B cell (primary cell): ENCODE data around the gene GOLGA6L10. TPM values are rescaled to one million over a fixed set of nuclear protein-coding genes. Genes with fewer than 3 reads are reported as not detected.
"Not testable (repeated sequence)": the region's sequence is repeated elsewhere in the genome, so short reads cannot be mapped to it uniquely, and the experiment has no call there.

Experiments used
- ATAC-seq: fragments of 200-7000 bp; cut with Tn5 transposase; one replicate; pipeline ENCODE4 v1.10.0; 2021; ENCODE audit warnings: low read depth, mild to moderate bottlenecking, moderate number of reproducible peaks, moderate library complexity
- CTCF ChIA-PET: fragments of 350-600 bp; sonication (Branson Sonifier 250); formaldehyde crosslinking; loops from one replicate; lab custom pipeline; 2021; ENCODE audit warnings: antibody characterized with exemption, inconsistent platforms; lab: Charles Lee
- POLR2A ChIA-PET: fragments of 350-600 bp; sonication (Branson Sonifier 250); formaldehyde crosslinking; loops from one replicate; lab custom pipeline; 2021; ENCODE audit warnings: antibody characterized with exemption; lab: Charles Lee
- DNase-seq: peaks from one replicate; pipeline ENCODE4 v3.0.0; 2013
- H2AFZ ChIP-seq: 2 replicates; pipeline ENCODE4 v1.6.1; 2012; ENCODE audit warnings: mild to moderate bottlenecking, low read depth, low read length; ENCODE audit not compliant: insufficient read depth, poor library complexity, severe bottlenecking
- H3K27ac ChIP-seq, 2 donors: 1 replicate in 1 of 2; 2 replicates in 1 of 2; pipeline ENCODE4 v1.5.1; 2012 to 2013; ENCODE audit warnings: low read length in 2 of 2, mild to moderate bottlenecking in 2 of 2, moderate library complexity in 1 of 2
- H3K27me3 ChIP-seq, 4 experiments: fragments of 200-600 bp in 1 of 4; sonication (generic) in 1 of 4; replicated peaks in 1 of 4; 1 replicate in 2 of 4; 2 replicates in 2 of 4; pipeline versions ENCODE4 v1.6.1 to v1.7.0; 2013 to 2016; ENCODE audit warnings: low read length in 3 of 4, mild to moderate bottlenecking in 2 of 4, mixed read lengths in 1 of 4, moderate library complexity in 1 of 4; ENCODE audit not compliant: insufficient read depth in 4 of 4, control insufficient read depth in 3 of 4; ENCODE audit errors: control extremely low read depth in 1 of 4
- H3K36me3 ChIP-seq, 2 experiments: replicated peaks in 1 of 2; 1 replicate in 1 of 2; 2 replicates in 1 of 2; pipeline versions ENCODE4 v1.6.1 to v1.7.1; 2013; ENCODE audit warnings: low read length in 1 of 2; ENCODE audit not compliant: insufficient read depth in 2 of 2, control insufficient read depth in 1 of 2; ENCODE audit errors: control extremely low read depth in 1 of 2, extremely low read depth in 1 of 2
- H3K4me1 ChIP-seq, 2 donors: fragments of 200-600 bp in 1 of 2; sonication (generic) in 1 of 2; 1 replicate in 1 of 2; 2 replicates in 1 of 2; pipeline versions ENCODE4 v1.5.1 to v1.6.1; 2013 to 2017; ENCODE audit warnings: low read length in 2 of 2; ENCODE audit not compliant: control insufficient read depth in 2 of 2, insufficient read depth in 2 of 2
- H3K4me2 ChIP-seq: replicated peaks from 2 replicates; pipeline ENCODE3; 2012; ENCODE audit warnings: mild to moderate bottlenecking, low read depth, low read length; ENCODE audit not compliant: poor library complexity, severe bottlenecking
- H3K4me3 ChIP-seq, 5 experiments: fragments of 200-600 bp in 1 of 5; sonication (generic) in 1 of 5; 1 replicate in 3 of 5; 2 replicates in 2 of 5; pipeline versions ENCODE4 v1.5.1 to v1.7.0; 2011 to 2016; ENCODE audit warnings: low read length in 4 of 5, mild to moderate bottlenecking in 4 of 5, low read depth in 2 of 5, control low read depth in 1 of 5, moderate library complexity in 1 of 5; ENCODE audit not compliant: insufficient read depth in 1 of 5; ENCODE audit errors: control extremely low read depth in 1 of 5, extremely low read depth in 1 of 5
- H3K79me2 ChIP-seq: fragments of 200-600 bp; sonication (generic); one replicate; pipeline ENCODE4 v1.6.0; 2016; ENCODE audit warnings: low read length; ENCODE audit not compliant: control insufficient read depth, insufficient read depth
- H3K9ac ChIP-seq: fragments of 200-600 bp; sonication (generic); 2 replicates; pipeline ENCODE4 v1.6.1; 2017; ENCODE audit warnings: mild to moderate bottlenecking, low read length, moderate library complexity
- H3K9me3 ChIP-seq, 3 donors: one replicate each; pipeline versions ENCODE4 v1.6.1 to v1.7.1; 2013; ENCODE audit warnings: low read length in 2 of 3; ENCODE audit not compliant: control insufficient read depth in 2 of 3, insufficient read depth in 1 of 3; ENCODE audit errors: control extremely low read depth in 1 of 3
- H4K20me1 ChIP-seq: 2 replicates; pipeline ENCODE4 v1.6.0; 2012; ENCODE audit warnings: mild to moderate bottlenecking, low read length; ENCODE audit not compliant: insufficient read depth, control insufficient read depth, poor library complexity, severe bottlenecking
- H3K27ac Mint-ChIP-seq: one replicate; pipeline ENCODE4 v1.8.0; 2021; ENCODE audit warnings: mixed read lengths
- H3K27me3 Mint-ChIP-seq: one replicate; pipeline ENCODE4 v1.8.0; 2021; ENCODE audit warnings: mixed read lengths
- H3K4me1 Mint-ChIP-seq: one replicate; pipeline ENCODE4 v1.8.0; 2021; ENCODE audit warnings: mixed read lengths
- H3K4me3 Mint-ChIP-seq: one replicate; pipeline ENCODE4 v1.8.0; 2021; ENCODE audit warnings: mixed read lengths
- H3K9me3 Mint-ChIP-seq: one replicate; pipeline ENCODE4 v1.8.0; 2022; ENCODE audit warnings: mixed read lengths; ENCODE audit not compliant: insufficient read depth
- WGBS: methylation state at CpG from one replicate; pipeline ENCODE4 v1.1.5; 2013; ENCODE audit warnings: missing lambda C conversion rate; ENCODE audit not compliant: insufficient coverage; 5-methylcytosine and 5-hydroxymethylcytosine counted together
- intact Hi-C: fragments of 100-400 bp; cut with micrococcal nuclease; formaldehyde crosslinking; loops from one replicate; pipeline ENCODE4 v1.10.0; 2022
- polyA plus RNA-seq: library from polyadenylated mRNA; depleted of rRNA; stranded (reverse); fragments of >200 nt; gene quantifications from 2 replicates; pipeline ENCODE4 v1.2.3, GENCODE V29; 2012
- total RNA-seq, 2 donors: library from RNA; stranded (reverse); fragments of 120-200 nt in 1 of 2; gene quantifications; 1 replicate in 1 of 2; 2 replicates in 1 of 2; pipeline versions ENCODE4 v1.2.3 to v1.2.4, GENCODE V29; 2013 to 2022

GOLGA6L10 gene
- total and polyA plus RNA-seq, 2 donors (not counting 1 experiment from before 2014, with no cell fraction given) = 0.73 to 1.1 TPM

DNA sequence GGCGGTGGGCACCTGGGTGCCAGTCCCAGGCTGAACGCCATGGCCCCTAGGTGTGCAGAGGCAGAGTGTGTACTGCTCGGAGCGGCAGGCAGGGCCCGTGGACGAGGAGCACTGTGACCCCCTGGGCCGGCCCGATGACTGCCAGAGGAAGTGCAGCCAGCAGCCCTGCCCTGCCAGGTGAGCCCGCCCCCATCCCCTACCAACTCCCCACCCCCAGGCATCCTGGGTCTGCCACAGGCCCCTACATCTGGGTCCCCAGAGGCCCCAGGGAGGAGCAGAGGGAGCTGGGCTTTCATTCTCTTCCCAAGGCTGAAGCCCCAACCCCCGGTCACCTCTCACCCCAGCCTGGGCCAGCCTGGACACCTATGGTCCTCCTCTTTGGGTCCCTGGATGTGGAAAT, 23.6 kb downstream of the GOLGA6L10 start:
- H3K27ac Mint-ChIP-seq, H3K9me3 ChIP-seq, H3K27ac ChIP-seq, ATAC-seq, H3K27me3 Mint-ChIP-seq, H3K27me3 ChIP-seq, H2AFZ ChIP-seq, DNase-seq, H3K36me3 ChIP-seq, intact Hi-C loops, H3K9me3 Mint-ChIP-seq, H3K9ac ChIP-seq, H4K20me1 ChIP-seq, H3K4me3 Mint-ChIP-seq, H3K79me2 ChIP-seq, H3K4me1 ChIP-seq, H3K4me3 ChIP-seq, POLR2A ChIA-PET, H3K4me2 ChIP-seq, H3K4me1 Mint-ChIP-seq, CTCF ChIA-PET: not testable (repeated sequence)
- 100% methylated on average over 1 of the region's 10 CpGs for WGBS

DNA sequence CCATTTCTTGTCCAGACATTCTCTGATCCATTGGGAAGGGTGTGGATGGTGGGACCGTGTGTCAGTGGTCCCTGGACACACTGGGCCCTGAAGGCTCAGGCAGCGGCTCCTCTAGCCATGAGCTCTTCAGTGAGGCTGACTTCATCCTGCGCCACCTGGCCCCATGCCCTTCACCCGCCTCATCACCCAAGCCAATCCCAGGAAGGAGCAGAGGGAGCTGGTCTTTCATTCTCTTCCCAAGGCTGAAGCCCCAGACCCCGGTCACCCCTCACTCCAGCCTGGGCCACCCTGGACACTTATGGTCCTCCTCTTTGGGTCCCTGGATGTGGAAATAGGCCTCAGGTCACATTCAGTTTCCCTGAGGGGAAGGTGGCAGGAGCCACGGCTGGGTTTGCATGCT, 24.4 kb downstream of the GOLGA6L10 start:
- H3K4me1 ChIP-seq, DNase-seq, CTCF ChIA-PET, H3K79me2 ChIP-seq, H3K9ac ChIP-seq, intact Hi-C loops, H3K9me3 ChIP-seq, H3K4me1 Mint-ChIP-seq, H2AFZ ChIP-seq, H3K4me2 ChIP-seq, H3K9me3 Mint-ChIP-seq, H3K4me3 Mint-ChIP-seq, H4K20me1 ChIP-seq, H3K36me3 ChIP-seq, H3K27me3 Mint-ChIP-seq, H3K27me3 ChIP-seq, H3K27ac Mint-ChIP-seq, POLR2A ChIA-PET, ATAC-seq, H3K27ac ChIP-seq, H3K4me3 ChIP-seq: not testable (repeated sequence)
- 94% methylated on average over 3 of the region's 6 CpGs for WGBS

- DNase-seq, H3K79me2 ChIP-seq, H3K36me3 ChIP-seq, intact Hi-C loops, POLR2A ChIA-PET, H3K27ac ChIP-seq, H3K27me3 ChIP-seq, H3K9me3 ChIP-seq, H3K4me1 Mint-ChIP-seq, H3K9ac ChIP-seq, H3K27me3 Mint-ChIP-seq, H3K4me3 ChIP-seq, H3K4me3 Mint-ChIP-seq, H4K20me1 ChIP-seq, CTCF ChIA-PET, H3K4me2 ChIP-seq, H3K9me3 Mint-ChIP-seq, H3K27ac Mint-ChIP-seq, ATAC-seq, H3K4me1 ChIP-seq, H2AFZ ChIP-seq: not testable (repeated sequence)
- WGBS = no CpG with 5 or more reads among the region's 10 CpGs
Observed at GRCh38 chr15:82322488-82322887, 26.8 kb downstream of the GOLGA6L10 start.

DNA sequence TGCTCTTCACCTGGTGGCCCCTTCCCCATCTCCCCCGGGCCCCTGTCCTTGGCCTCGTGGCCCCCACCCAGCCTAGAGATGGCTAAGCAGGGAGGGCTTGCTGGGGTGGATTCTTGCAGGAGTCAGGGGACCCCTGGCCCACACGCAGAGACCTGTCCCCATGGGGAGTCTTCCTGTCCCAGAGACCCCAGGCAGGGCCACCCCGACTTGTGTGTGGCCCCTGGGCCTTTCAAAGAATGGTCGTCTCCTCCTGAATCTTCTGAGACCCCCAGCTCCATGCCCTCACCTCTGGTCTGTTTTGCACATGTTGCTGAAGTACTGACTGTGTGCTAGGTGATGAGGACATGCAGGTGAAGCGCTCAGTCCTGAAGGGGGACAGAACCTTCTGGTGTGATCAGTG, 28.4 kb downstream of the GOLGA6L10 start:
- H3K9ac ChIP-seq, H3K4me1 ChIP-seq, POLR2A ChIA-PET, H3K4me3 ChIP-seq, H3K36me3 ChIP-seq, H3K4me3 Mint-ChIP-seq, CTCF ChIA-PET, H3K27ac ChIP-seq, H3K9me3 ChIP-seq, intact Hi-C loops, H2AFZ ChIP-seq, H3K4me2 ChIP-seq, H3K27me3 Mint-ChIP-seq, H3K4me1 Mint-ChIP-seq, DNase-seq, H3K79me2 ChIP-seq, H4K20me1 ChIP-seq, H3K27ac Mint-ChIP-seq, ATAC-seq, H3K27me3 ChIP-seq, H3K9me3 Mint-ChIP-seq: not testable (repeated sequence)
- WGBS = no CpG with 5 or more reads among the region's 6 CpGs
